Suprapubic skin (tissue), 4 donors: Measurements from ENCODE around the gene NOS3.

Source experiments
- CTCF ChIP-seq, 2 donors: fragments of 200-600 bp in 1 of 2; fragments of 450-650 bp in 1 of 2; sonication (generic) in 1 of 2; IDR thresholded peaks; one replicate each; pipeline ENCODE4 v1.5.1; 2016 to 2019; ENCODE audit warnings: antibody characterized with exemption in 2 of 2, mild to moderate bottlenecking in 1 of 2, moderate library complexity in 1 of 2
- POLR2A ChIP-seq, 2 donors: fragments of 450-650 bp; IDR thresholded peaks; one replicate each; pipeline ENCODE4 v1.6.1; 2017; ENCODE audit warnings: antibody characterized with exemption in 2 of 2, mild to moderate bottlenecking in 2 of 2, moderate library complexity in 2 of 2
- POLR2AphosphoS5 ChIP-seq, 3 donors: sonication (generic); formaldehyde crosslinking; IDR thresholded peaks; one replicate each; pipeline ENCODE4 v1.6.1; 2017; ENCODE audit warnings: antibody characterized with exemption in 3 of 3

DNA sequence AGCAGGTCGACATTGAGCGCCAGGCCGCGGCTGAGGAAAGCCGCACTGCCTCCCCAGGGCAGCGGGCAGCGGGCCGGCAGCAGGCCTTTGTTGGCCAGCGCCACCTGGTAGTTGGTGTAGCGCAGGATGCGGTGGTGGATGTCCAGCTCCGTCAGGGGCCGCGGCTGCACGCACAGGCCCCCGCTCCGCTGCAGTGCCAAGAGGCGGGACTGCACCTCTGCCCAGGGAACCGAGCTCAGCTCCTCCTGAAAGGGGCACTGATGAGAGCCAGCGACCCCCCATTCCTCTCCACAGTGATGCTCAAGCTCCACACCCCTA is 28.3 kb downstream of the NOS3 start:
- TF ChIP-seq POLR2A (IDR thresholded peaks at IDR 0.05) = no peak
- TF ChIP-seq POLR2AphosphoS5 (IDR thresholded peaks at IDR 0.05) = no peak
- no peak for TF ChIP-seq CTCF (IDR thresholded peaks at IDR 0.05)
